Measurements from ENCODE around the gene LIPK.
"Not testable (repeated sequence)": the region's sequence is repeated elsewhere in the genome, so short reads cannot be mapped to it uniquely, and the experiment has no call there.

The LIPK gene

DNA sequence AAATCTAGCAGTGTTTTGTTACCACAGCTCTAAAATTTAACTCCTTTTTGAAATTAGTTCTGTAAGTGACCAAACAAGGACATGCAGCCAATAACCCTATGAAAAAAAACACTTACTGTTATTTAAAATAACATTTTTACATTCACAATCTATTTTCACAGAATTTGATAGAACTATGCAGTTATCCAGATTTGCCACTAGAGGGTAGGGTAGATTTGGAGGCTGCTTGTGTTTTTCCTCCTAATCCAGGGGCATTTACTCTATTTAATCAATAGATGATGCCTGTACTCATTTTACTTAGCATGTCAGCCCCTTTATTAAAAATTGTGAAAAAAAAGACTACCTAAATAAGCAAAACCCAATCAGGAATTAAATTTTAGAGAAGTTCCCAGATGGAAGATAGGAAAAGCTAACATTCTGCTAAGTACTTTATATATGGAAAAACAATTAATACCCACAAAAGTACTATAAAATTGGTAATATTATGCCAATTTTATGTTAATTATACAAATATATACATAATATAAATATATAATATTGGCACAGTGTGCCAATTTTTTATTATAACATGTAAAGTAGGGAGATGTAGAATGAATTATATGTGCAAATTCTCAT lies 18.1 kb upstream of the LIPK start:
- peak; percentile 2 to 23 for DNase-seq
- no peak for TF ChIP-seq POLR2A (IDR thresholded peaks at IDR 0.05; ENCODE audit: low read length)
- TF ChIP-seq GATA1 (IDR thresholded peaks at IDR 0.05; ENCODE audit: low read depth, low read length), result no peak

DNA sequence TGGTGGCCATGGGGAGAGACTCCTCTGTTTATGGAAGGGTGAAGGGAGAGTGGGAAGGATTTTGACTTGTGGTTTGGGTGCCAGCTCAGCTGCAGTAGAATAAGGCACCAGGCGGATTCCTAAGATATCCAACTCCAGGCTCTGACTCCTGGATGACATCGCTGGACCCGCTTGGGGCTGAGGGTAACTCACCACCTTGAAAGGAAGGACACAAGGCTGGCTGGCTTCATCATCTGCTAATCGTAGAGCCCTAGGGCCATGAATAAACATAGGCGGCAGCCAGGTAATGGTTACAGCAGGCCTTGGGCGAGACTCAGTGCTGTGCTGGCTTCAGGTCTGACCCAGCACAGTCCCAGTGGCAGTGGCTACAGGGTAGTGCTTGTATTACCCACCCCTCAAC lies 16.7 kb upstream of the LIPK start:
- TF ChIP-seq POLR2A (IDR thresholded peaks at IDR 0.05; ENCODE audit: low read length) (no peak), GATA1 (IDR thresholded peaks at IDR 0.05; ENCODE audit: low read depth, low read length) (no peak)
- DNase-seq, result no peak

DNA sequence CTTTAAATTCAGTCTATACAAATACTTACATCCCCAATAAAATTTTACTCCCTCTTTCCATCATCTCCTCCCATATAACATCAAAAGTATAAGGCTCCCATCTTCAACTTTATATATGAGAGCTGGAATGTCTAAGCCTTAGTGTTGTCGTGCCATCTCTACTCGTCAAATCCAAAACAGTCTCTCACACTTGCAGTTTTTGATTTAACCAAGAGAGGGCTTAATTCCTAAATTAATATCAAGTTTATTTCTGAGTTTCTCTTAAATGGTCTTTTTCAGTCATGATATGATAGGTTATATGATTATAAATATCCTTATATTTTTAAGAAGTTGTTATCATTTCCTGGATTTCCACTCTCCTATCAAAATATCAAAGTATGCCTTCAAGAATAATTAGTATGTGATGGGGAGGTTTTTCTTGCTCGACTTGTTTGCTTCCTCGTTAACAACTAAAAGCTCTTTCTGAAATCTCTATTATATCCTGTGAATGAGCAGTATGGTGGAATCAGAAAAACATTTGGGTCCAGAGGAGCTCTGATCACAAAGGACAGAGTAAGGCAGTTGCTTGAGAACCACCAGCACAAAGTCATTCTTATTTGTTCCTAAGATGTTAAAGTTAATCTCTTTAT lies 12.5 kb upstream of the LIPK start:
- TF ChIP-seq GATA1 (IDR thresholded peaks at IDR 0.05; ENCODE audit: low read depth, low read length) (no peak), POLR2A (IDR thresholded peaks at IDR 0.05; ENCODE audit: low read length) (no peak)
- no peak for DNase-seq

DNA sequence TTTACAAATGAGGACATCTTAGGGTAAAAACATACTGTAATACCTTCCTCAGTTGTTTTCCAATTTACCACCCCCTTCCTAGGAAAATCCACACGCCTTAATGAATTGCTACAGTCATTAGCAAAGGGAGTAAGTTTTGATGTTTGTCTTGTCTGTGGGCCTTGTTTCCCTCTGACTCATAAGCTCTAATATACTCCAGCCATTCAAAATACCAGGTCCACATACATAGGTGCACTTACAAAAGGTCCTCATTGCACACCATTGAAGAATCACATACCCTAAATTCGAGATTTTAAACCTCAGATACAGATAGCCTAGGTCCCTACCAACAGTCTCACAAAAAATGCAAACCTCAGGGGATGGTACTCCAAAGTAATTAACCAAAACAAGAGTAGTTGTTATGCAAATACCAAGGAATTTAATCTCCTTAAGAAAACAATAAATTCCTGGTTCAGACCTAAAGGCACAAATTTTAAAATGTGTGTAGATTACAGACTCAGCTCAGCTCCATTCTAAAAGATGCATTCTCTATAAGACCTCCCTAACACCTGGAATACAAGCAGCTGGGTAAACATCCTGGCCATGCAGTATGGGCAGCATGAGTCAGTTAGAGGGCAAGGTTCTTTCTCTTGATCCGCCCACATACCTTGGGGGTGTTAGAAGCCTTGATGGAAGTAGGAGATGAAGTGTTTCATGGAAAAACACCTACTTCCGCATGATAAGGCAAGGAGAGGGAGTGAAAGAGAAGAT lies 3.0 kb upstream of the LIPK start:
- no peak for TF ChIP-seq GATA1 (IDR thresholded peaks at IDR 0.05; ENCODE audit: low read depth, low read length)
- TF ChIP-seq POLR2A (IDR thresholded peaks at IDR 0.05; ENCODE audit: low read length), result no peak
- DNase-seq, result no peak

DNA sequence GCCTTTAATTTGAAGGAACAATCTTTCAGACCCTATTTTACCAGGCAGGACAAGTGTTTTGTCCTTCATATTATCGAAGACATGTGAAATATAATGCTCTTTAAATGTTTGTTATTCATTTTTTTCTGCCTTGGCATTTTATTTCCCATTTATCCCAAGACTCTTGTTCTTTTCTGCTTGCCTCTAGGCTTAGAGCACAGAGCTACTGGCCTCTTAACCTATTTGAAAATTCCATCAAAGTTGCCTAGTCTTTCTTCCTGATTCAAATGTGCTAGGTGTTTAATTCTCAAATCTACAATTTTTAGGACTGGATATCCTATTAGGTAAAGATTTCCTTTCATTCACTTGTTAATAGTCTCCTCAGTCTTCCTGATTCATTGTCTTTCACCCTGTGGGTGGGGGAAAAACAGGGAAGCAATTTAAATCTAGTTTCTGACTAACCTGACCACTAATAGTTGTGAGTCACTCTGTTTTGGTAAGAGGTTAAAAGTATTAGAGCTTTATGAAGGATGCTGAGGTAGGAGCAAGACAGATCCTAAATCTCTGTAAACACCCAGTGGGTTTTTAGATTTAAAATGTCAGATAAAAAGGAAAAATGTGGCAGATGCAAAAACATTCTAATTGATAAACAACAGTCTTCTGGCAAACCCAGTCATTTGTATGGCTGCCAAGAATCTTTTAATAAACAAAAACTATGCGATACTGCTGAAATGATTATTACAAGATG lies 1.5 kb downstream of the LIPK start:
- no peak for TF ChIP-seq GATA1 (IDR thresholded peaks at IDR 0.05; ENCODE audit: low read depth, low read length)
- no peak for DNase-seq

DNA sequence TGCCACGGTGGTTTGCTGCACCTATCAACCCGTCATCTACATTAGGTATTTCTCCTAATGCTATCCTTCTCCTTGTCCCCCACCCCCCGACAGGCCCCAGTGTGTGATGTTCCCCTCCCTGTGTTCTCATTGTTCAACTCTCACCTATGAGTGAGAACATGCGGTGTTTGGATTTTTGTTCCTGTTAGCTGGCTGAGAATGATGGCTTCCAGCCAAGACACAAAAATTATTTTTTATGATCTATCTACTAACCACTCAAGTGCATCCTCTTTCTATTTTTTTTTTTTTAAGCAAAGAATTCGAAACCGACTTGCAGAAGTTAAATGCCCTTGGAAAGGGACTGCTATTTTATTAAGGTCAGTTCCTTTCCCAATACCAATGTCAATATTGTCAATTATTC lies 3.3 kb downstream of the LIPK start:
- DNase-seq, result not testable (repeated sequence)

DNA sequence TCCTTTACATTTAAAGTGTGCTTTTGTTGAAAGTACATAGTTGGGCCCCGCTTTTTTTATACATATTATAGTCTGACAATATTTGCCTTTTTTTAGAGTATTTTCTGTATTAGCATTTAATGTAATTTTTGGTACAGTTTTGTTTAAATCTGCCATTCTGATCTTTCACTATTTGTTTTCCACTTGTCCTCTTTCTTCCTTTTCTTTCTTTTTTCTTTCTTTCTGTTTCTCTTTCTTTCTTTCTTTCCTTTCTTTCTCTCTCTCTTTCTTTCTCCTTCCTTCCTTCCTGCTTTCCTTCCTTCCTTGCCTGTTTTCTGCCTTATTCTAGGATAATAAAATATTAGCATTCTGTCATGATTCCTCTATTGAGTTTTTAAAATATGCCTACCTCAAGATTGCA lies 9.5 kb downstream of the LIPK start:
- no peak for DNase-seq
- TF ChIP-seq GATA1 (IDR thresholded peaks at IDR 0.05; ENCODE audit: low read depth, low read length), result no peak
- TF ChIP-seq POLR2A (IDR thresholded peaks at IDR 0.05; ENCODE audit: low read length), result no peak

DNA sequence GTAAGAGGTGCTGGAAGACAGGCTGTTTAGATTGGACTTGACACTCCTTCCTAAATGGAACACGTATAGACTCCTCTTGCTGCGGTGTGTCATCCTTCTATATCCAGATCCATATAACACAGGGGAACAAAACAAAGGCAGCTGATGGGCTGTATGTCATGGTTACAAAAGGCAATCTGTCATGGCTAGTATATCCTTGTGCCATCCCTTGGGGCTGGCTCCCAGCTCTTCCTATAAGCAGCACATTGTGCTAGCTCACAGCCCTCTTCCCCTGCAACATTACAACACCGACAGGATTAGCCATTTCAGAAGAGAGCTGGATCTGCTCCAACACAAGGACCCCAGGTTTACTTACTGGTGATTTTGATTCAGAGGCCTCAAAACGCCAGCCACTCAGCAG lies 15.3 kb downstream of the LIPK start:
- DNase-seq, result no peak
- TF ChIP-seq POLR2A (IDR thresholded peaks at IDR 0.05; ENCODE audit: low read length), result no peak
- no peak for TF ChIP-seq GATA1 (IDR thresholded peaks at IDR 0.05; ENCODE audit: low read depth, low read length)

DNA sequence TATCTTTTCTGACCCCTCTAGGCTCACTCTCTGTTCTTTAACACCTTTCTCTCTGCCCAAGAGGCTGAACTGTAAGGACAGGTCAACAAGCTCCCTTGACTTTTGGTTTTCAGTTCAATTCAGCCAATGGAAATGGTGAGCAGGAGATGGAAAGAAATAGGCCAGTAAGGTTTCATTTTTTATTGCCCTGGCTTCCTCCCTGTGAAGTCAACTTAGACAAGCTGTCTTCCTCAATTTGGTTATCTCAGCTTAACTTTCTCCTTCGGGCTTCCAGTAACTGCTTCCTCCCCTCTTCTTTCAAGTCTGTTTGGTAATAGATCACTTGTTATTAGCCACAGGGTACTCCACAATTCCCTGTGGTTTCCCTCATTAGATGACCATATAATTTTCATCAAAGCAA lies 19.7 kb downstream of the LIPK start:
- no peak for TF ChIP-seq GATA1 (IDR thresholded peaks at IDR 0.05; ENCODE audit: low read depth, low read length)
- no peak for TF ChIP-seq POLR2A (IDR thresholded peaks at IDR 0.05; ENCODE audit: low read length)
- no peak for DNase-seq

DNA sequence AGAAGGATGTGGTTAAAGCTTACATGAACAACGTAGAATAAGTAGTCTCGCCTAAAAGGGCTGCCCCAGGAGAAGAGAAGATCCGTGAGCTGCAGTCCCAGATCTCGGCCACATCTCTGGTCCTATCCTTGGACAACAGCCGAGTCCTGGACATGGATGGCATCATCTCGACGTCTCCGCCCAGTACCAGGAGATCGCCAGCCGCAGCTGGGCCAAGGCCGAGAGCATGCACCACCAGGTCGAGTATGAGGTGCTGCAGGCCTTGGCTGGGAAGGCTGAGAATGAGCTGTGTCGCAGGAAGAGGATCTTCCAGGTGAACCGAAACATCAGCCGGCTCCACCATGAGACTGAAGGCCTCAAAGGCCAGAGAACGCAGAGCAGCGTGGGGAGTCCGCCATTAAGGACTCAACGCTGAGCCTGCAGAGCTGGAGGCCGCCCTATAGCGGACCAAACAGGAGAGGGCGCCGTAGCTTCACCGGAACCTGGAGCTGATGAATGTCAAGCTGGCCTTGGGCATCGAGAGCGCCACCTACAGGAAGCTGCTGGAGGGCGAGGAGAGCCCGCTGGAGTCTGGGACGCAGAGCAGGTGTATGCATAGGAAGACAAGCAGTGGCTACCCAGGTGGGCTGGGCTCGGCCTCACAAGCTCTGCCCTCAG lies 22.2 kb downstream of the LIPK start:
- DNase-seq, result peak; percentile 59 to 69
- TF ChIP-seq GATA1 (IDR thresholded peaks at IDR 0.05; ENCODE audit: low read depth, low read length) (no peak), POLR2A (IDR thresholded peaks at IDR 0.05; ENCODE audit: low read length) (no peak)

DNA sequence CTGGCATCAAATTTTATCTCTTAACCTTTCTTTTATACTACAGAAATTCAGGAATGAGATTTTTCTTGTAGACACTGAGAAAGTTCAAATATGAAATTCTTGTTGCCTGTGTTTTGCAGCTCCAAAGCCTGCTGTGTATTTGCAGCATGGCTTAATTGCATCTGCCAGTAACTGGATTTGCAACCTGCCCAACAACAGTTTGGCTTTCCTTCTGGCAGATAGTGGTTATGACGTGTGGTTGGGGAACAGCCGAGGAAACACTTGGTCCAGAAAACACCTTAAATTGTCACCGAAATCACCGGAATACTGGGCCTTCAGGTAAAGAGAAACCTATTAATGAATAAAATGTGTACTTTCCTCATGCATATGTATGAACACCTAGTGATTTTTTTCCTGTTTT lies 24.8 kb downstream of the LIPK start:
- TF ChIP-seq POLR2A (IDR thresholded peaks at IDR 0.05; ENCODE audit: low read length) (no peak), GATA1 (IDR thresholded peaks at IDR 0.05; ENCODE audit: low read depth, low read length) (no peak)
- DNase-seq, result no peak

DNA sequence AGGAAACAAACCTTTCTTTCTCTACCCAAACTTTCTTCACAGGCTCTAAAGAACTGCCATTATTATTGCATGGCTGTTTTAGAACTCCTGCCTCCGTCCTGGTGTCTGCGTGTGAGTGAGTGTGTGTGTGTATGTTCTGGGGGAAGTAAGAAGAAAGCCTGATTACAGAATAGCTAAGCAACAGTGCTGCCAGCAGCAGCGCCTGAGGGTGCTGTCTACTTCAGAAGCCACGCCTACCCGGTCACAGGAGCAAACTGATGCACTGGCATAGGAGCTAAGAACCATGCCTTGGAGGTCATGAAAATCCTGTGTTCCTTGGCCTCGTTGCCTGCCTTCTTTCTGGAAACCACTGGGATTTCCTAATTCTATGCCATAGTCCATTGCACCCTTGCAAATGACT lies 25.2 kb downstream of the LIPK start:
- TF ChIP-seq POLR2A (IDR thresholded peaks at IDR 0.05; ENCODE audit: low read length) (no peak), GATA1 (IDR thresholded peaks at IDR 0.05; ENCODE audit: low read depth, low read length) (no peak)
- no peak for DNase-seq

DNA sequence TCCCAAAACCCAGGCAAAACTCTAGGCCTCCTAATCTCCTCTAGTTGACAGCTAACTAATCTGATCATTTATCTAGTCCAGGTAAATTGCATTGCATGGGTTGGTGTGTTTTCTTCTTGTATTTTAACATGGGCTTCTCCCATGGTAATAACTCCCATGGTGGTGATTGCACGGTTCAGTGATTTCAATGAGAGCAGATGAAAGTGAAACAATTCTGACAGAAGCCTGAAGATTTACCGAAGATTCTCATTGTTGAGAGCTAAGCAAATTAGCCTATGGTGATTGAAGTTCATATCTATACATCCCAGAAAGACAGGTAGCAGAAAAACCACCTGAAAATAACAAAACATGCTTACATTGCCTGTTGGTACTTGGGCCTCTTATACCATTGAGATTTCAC lies 27.2 kb downstream of the LIPK start:
- DNase-seq, result no peak
- TF ChIP-seq POLR2A (IDR thresholded peaks at IDR 0.05; ENCODE audit: low read length), result no peak
- TF ChIP-seq GATA1 (IDR thresholded peaks at IDR 0.05; ENCODE audit: low read depth, low read length), result no peak

DNA sequence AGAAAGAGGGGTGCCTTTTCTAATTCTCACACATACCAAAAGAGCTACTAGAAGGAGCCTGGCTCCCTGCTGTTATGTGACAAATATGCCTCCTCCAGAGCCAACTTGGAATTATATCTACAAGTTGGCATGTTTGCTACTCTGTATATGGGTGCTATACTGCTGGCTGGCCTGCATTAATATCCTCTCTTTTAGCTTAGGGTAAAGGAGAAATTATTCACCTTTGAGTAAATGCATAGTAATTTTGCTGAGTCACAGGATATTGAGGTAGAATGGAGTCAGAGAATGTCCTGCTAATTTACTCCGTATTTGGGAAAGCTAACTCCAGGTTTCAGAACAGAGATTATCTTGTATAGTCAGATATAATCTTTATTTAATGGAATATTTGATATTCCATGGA lies 29.6 kb downstream of the LIPK start:
- TF ChIP-seq GATA1 (IDR thresholded peaks at IDR 0.05; ENCODE audit: low read depth, low read length) (no peak), POLR2A (IDR thresholded peaks at IDR 0.05; ENCODE audit: low read length) (no peak)
- no peak for DNase-seq

DNA sequence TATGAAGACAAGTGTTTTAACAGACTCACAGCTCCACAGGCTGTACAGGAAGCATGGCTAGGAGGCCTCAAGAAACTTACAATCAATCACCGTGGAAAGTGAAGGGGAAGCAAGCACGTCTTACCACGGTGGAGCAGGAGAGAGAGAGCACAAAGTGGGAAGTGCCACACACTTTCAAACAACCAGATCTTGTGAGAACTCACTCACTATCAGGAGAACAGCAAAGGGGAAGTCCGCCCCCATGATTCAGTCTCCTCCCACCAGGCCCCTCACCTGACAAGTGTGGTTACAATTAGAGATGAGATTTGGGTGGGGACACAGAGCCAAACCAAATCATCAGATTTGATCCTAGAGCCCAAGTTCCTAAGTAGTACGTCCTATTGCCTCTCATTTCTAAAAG lies 35.9 kb downstream of the LIPK start:
- not testable (repeated sequence) for DNase-seq
